ENCODE results near the gene LRRN3. TPM values are rescaled to one million over a fixed set of nuclear protein-coding genes. Genes with fewer than 3 reads are reported as not detected.

Gene LRRN3
- total RNA-seq, 1 donor from 2014 or later, result 6.3 TPM

GRCh38 chr7:111103678-111104274 is 12.8 kb downstream of the LRRN3 start:
- H3K4me3 Mint-ChIP-seq (ENCODE audit: unreplicated experiment), result no peak overlapping the region
- no peak for TF ChIP-seq CTCF (IDR thresholded peaks at IDR 0.05; ENCODE audit: partially characterized antibody, unreplicated experiment)
- H3K27me3 Mint-ChIP-seq (ENCODE audit: unreplicated experiment), result no peaks in the 10 kb centered on the region
- H3K27ac Mint-ChIP-seq (ENCODE audit: unreplicated experiment), result no peak overlapping the region
- H3K9me3 Mint-ChIP-seq (ENCODE audit: unreplicated experiment), result no peaks in the 10 kb centered on the region
- DNase-seq, result no peak
- no peaks in the 10 kb centered on the region for H3K36me3 Mint-ChIP-seq (ENCODE audit: unreplicated experiment)
- H3K4me1 Mint-ChIP-seq (ENCODE audit: low read depth, unreplicated experiment), result no peaks in the 10 kb centered on the region

DNA sequence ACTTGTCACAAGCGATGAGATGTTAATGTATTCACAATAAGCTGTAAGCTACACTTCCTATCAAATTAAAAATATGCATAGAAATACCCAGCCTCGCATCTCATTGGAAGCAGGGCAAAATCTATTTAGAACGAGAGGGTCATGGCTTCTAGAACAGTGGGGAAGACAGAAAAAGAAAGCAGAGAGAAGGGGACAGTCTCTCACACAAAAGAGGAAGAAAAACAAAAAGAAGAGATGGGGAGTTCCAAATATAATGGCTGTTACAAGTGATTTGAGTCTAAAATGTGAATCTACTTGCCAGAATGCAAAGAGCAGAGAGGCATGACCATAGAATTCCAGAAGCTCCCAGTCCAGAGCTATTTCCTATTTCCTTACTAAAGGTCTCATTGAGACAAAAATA is 13.8 kb downstream of the LRRN3 start:
- Mint-ChIP-seq H3K36me3 (ENCODE audit: unreplicated experiment) (no peaks in the 10 kb centered on the region), H3K27ac (ENCODE audit: unreplicated experiment) (no peak overlapping the region), H3K4me3 (ENCODE audit: unreplicated experiment) (no peak overlapping the region), H3K9me3 (ENCODE audit: unreplicated experiment) (no peaks in the 10 kb centered on the region), H3K27me3 (ENCODE audit: unreplicated experiment) (no peaks in the 10 kb centered on the region), H3K4me1 (ENCODE audit: low read depth, unreplicated experiment) (no peaks in the 10 kb centered on the region)
- DNase-seq, result no peak
- TF ChIP-seq CTCF (IDR thresholded peaks at IDR 0.05; ENCODE audit: partially characterized antibody, unreplicated experiment), result no peak

GRCh38 chr7:111105269-111105668 is 14.3 kb downstream of the LRRN3 start:
- TF ChIP-seq CTCF (IDR thresholded peaks at IDR 0.05; ENCODE audit: partially characterized antibody, unreplicated experiment), result no peak
- Mint-ChIP-seq H3K4me1 (ENCODE audit: low read depth, unreplicated experiment) (no peaks in the 10 kb centered on the region), H3K27ac (ENCODE audit: unreplicated experiment) (no peak overlapping the region), H3K27me3 (ENCODE audit: unreplicated experiment) (no peaks in the 10 kb centered on the region), H3K36me3 (ENCODE audit: unreplicated experiment) (no peaks in the 10 kb centered on the region), H3K9me3 (ENCODE audit: unreplicated experiment) (no peaks in the 10 kb centered on the region), H3K4me3 (ENCODE audit: unreplicated experiment) (no peak overlapping the region)
- no peak for DNase-seq

DNA sequence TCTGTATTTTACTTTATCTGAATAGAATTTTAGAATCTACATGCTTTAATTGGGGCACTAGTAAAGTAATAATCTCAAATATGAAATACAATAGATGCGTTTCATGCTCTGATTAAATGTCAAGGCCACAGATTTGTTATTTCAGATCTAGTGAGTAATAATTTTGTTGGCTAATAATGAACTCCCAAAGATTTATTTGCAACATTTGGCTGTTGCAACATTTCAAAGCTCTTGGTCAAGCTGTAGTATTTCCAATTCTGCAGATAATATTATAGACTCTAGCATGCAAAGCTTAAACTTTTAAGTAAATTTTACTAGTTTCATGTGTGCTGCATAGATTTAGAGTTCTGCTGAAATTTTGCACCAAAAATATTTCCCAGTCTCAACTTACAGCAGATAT is 16.7 kb downstream of the LRRN3 start:
- Mint-ChIP-seq H3K4me3 (ENCODE audit: unreplicated experiment) (no peak overlapping the region), H3K4me1 (ENCODE audit: low read depth, unreplicated experiment) (no peaks in the 10 kb centered on the region), H3K36me3 (ENCODE audit: unreplicated experiment) (no peaks in the 10 kb centered on the region), H3K27ac (ENCODE audit: unreplicated experiment) (no peak overlapping the region), H3K27me3 (ENCODE audit: unreplicated experiment) (no peaks in the 10 kb centered on the region), H3K9me3 (ENCODE audit: unreplicated experiment) (no peaks in the 10 kb centered on the region)
- DNase-seq, result no peak
- no peak for TF ChIP-seq CTCF (IDR thresholded peaks at IDR 0.05; ENCODE audit: partially characterized antibody, unreplicated experiment)

- Mint-ChIP-seq H3K27ac (ENCODE audit: unreplicated experiment) (no peak overlapping the region), H3K4me1 (ENCODE audit: low read depth, unreplicated experiment) (peaks cover 3% of the 10 kb centered on the region), H3K36me3 (ENCODE audit: unreplicated experiment) (no peaks in the 10 kb centered on the region), H3K4me3 (ENCODE audit: unreplicated experiment) (no peak overlapping the region), H3K27me3 (ENCODE audit: unreplicated experiment) (no peaks in the 10 kb centered on the region), H3K9me3 (ENCODE audit: unreplicated experiment) (no peaks in the 10 kb centered on the region)
- no peak for TF ChIP-seq CTCF (IDR thresholded peaks at IDR 0.05; ENCODE audit: partially characterized antibody, unreplicated experiment)
- DNase-seq, result no peak
These were observed 17.1 kb downstream of the LRRN3 start for GRCh38 chr7:111108000-111108399.

All from glutamatergic neuron (in vitro differentiated cells).